ENCODE measurements around the gene LRPPRC. TPM values are rescaled to one million over a fixed set of nuclear protein-coding genes. Genes with fewer than 3 reads are reported as not detected.

Gene LRPPRC
- 10 to 100 TPM; 39.6 to 53.8 (median 45.5) TPM for total RNA-seq
- long read RNA-seq, full-length matches to known transcripts: 1 of 12 reads
- long read RNA-seq, partial matches to known transcripts: 8 of 12 reads
- long read RNA-seq, other reads (novel, unspliced or antisense): 3 of 12 reads

GRCh38 chr2:43995733-43996533 is at the start of gene LRPPRC:
TSS of gene LRPPRC (minus strand) at chr2:43995989. CDS start at chr2:43995947, 42 bp downstream.
- Histone ChIP-seq H3K27ac (peak within 1 kb of the TSS; percentile 41 to 71 (median 58)), H3K4me1 (peaks cover 0 to 10% (median 0%) of the 10 kb centered on the region in 4 donors), H3K36me3 (no peaks in the 10 kb centered on the region), H3K9me3 (no peaks in the 10 kb centered on the region), H3K27me3 (no peaks in the 10 kb centered on the region), H3K4me3 (peak within 1 kb of the TSS; percentile 90 to 99 (median 98))
- no peak for TF ChIP-seq CTCF (IDR thresholded peaks at IDR 0.05)
- peak; percentile 88 for TF ChIP-seq POLR2A (IDR thresholded peaks at IDR 0.05)
- WGBS (ENCODE audit: insufficient coverage, low coverage, low lambda C conversion rate, missing lambda C conversion rate): 0% methylated on average over 27 of the region's 64 CpGs
- DNase-seq (peak; percentile 90 to 95 (median 93)), ATAC-seq (peak; percentile 98 to 99 (median 98))
- intact Hi-C loops (cut with DNase I): no loop called here

GRCh38 chr2:44045061-44045460 is 49.3 kb upstream of the LRPPRC start:
- H3K9me3 ChIP-seq: no peaks in the 10 kb centered on the region
- peaks cover 0 to 7% (median 0%) of the 10 kb centered on the region in 4 donors for H3K4me1 ChIP-seq
- no peak for TF ChIP-seq CTCF (IDR thresholded peaks at IDR 0.05)
- TF ChIP-seq POLR2A (IDR thresholded peaks at IDR 0.05): no peak
- ATAC-seq (no peak), DNase-seq (no peak)
- H3K27ac ChIP-seq: no peak overlapping the region
- WGBS (ENCODE audit: insufficient coverage, low coverage, low lambda C conversion rate, missing lambda C conversion rate): 81% methylated on average over 3 of the region's 3 CpGs
- no peak overlapping the region for H3K4me3 ChIP-seq
- intact Hi-C loops (cut with DNase I): no loop called here
- no peaks in the 10 kb centered on the region for H3K27me3 ChIP-seq
- no peaks in the 10 kb centered on the region for H3K36me3 ChIP-seq

GRCh38 chr2:44044281-44044720 is 48.5 kb upstream of the LRPPRC start:
- ATAC-seq (peak; percentile 100), DNase-seq (peak; percentile 86 to 92 (median 89))
- no peak overlapping the region for H3K4me3 ChIP-seq
- 0% methylated on average over 6 of the region's 10 CpGs for WGBS (ENCODE audit: insufficient coverage, low coverage, low lambda C conversion rate, missing lambda C conversion rate)
- intact Hi-C loops (cut with DNase I): no loop called here
- no peaks in the 10 kb centered on the region for H3K36me3 ChIP-seq
- peak; percentile 89 to 95 (median 92) for TF ChIP-seq CTCF (IDR thresholded peaks at IDR 0.05)
- no peak for TF ChIP-seq POLR2A (IDR thresholded peaks at IDR 0.05)
- peak overlapping the region in 1 of 3 donors; percentile 44 for H3K27ac ChIP-seq
- no peaks in the 10 kb centered on the region for H3K9me3 ChIP-seq
- no peaks in the 10 kb centered on the region for H3K27me3 ChIP-seq
- H3K4me1 ChIP-seq: peaks cover 0 to 7% (median 0%) of the 10 kb centered on the region in 4 donors

- TF ChIP-seq POLR2A (IDR thresholded peaks at IDR 0.05): no peak
- no peak for TF ChIP-seq CTCF (IDR thresholded peaks at IDR 0.05)
- Histone ChIP-seq H3K4me1 (peaks cover 0 to 7% (median 0%) of the 10 kb centered on the region in 4 donors), H3K36me3 (no peaks in the 10 kb centered on the region), H3K4me3 (no peak overlapping the region), H3K27me3 (no peaks in the 10 kb centered on the region), H3K9me3 (no peaks in the 10 kb centered on the region), H3K27ac (no peak overlapping the region)
- intact Hi-C loops (cut with DNase I): no loop called here
- no peak for DNase-seq
- 69% methylated on average over 3 of the region's 3 CpGs for WGBS (ENCODE audit: insufficient coverage, low coverage, low lambda C conversion rate, missing lambda C conversion rate)
- no peak for ATAC-seq
Observed at GRCh38 chr2:44040365-44040764, 44.6 kb upstream of the LRPPRC start.

Data from right lobe of liver (tissue), 6 donors.